ENCODE data around the gene USP43. TPM values are rescaled to one million over a fixed set of nuclear protein-coding genes. Genes with fewer than 3 reads are reported as not detected.
A peak's percentile ranks its signal among the peaks of the same experiment; 100 is the strongest.
"Not testable (repeated sequence)": the region's sequence is repeated elsewhere in the genome, so short reads cannot be mapped to it uniquely, and the experiment has no call there.

USP43 gene, protein sequence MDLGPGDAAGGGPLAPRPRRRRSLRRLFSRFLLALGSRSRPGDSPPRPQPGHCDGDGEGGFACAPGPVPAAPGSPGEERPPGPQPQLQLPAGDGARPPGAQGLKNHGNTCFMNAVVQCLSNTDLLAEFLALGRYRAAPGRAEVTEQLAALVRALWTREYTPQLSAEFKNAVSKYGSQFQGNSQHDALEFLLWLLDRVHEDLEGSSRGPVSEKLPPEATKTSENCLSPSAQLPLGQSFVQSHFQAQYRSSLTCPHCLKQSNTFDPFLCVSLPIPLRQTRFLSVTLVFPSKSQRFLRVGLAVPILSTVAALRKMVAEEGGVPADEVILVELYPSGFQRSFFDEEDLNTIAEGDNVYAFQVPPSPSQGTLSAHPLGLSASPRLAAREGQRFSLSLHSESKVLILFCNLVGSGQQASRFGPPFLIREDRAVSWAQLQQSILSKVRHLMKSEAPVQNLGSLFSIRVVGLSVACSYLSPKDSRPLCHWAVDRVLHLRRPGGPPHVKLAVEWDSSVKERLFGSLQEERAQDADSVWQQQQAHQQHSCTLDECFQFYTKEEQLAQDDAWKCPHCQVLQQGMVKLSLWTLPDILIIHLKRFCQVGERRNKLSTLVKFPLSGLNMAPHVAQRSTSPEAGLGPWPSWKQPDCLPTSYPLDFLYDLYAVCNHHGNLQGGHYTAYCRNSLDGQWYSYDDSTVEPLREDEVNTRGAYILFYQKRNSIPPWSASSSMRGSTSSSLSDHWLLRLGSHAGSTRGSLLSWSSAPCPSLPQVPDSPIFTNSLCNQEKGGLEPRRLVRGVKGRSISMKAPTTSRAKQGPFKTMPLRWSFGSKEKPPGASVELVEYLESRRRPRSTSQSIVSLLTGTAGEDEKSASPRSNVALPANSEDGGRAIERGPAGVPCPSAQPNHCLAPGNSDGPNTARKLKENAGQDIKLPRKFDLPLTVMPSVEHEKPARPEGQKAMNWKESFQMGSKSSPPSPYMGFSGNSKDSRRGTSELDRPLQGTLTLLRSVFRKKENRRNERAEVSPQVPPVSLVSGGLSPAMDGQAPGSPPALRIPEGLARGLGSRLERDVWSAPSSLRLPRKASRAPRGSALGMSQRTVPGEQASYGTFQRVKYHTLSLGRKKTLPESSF
- total RNA-seq = under 1 TPM in 1 of 2 donors, not detected in 1; 0.24 TPM

DNA sequence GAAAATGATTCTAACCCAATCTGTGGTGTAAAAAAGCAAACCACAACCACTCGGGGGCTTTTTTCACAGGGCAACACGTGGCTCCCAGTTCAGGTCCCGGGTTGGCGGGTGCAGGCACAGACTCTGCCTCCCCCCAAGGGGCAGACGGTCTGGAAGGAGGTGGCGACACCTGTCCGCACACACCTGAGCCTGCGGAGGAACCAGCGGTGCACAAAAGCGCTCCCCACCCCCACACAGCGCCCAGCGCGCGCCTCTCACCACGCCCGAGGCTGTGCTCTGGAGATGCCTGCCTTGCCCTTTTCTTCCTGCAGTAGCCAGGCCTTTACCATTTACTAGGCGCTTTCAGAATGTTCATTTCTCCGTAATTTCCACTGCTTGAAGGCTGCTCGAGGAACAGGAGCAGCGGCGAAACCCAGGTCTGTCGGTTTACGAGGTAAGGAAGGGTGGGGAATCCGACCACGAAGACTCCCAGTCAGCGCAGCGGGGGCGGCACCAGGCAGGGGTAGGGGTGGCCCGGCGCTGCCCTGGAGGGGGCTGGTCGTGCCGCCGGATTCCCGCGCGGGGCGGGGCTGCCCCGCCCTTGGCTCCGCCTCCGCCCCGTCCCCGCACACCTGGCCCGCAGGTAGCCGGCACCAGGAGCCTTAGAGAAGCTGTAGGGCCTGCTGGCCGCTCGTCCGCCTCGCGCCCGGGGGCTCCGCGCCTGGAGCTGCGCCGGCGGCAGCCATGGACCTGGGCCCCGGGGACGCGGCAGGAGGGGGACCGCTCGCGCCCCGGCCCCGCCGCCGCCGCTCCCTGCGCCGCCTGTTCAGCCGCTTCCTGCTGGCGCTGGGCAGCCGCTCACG, at the start of gene USP43:
USP43 (plus strand) TSS at position 608 of the 842 bp plus-strand sequence; CDS start at position 724, 116 bp downstream.
- DNase-seq (ENCODE audit: low spot score) = no peak
- Histone ChIP-seq H3K4me3 (peak within 1 kb of the TSS; percentile 40 to 57), H3K4me1 (peaks cover 0 to 18% of the 10 kb centered on the region in 2 donors), H3K9me3 (no peaks in the 10 kb centered on the region), H3K27me3 (peaks cover 0 to 2% of the 10 kb centered on the region in 2 donors), H3K36me3 (no peaks in the 10 kb centered on the region), H3K27ac (no peak within 1 kb of the TSS)
- no peak for TF ChIP-seq CTCF (IDR thresholded peaks at IDR 0.05)

DNA sequence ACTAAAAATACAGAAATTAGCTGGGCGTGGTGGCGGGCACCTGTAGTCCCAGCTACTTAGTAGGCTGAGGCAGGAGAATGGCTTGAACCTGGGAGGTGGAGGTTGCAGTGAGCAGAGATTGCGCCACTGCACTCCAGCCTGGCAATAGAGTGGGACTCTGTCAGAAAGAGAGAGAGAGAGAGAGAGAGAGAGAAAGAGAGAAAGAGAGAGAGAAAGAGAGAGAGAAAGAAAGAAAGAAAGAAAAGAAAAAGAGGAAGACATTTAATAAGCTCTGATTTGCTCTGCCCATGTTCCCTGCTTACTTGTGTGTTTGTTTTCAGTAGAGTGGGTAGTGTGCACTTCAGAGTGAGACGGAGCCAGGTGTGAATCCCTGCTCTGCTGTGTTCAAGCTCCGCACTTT, 47.7 kb upstream of the USP43 start:
- H3K36me3 ChIP-seq; H3K4me1 ChIP-seq; DNase-seq (ENCODE audit: low spot score); H3K9me3 ChIP-seq; H3K27me3 ChIP-seq; H3K27ac ChIP-seq; H3K4me3 ChIP-seq: not testable (repeated sequence)

DNA sequence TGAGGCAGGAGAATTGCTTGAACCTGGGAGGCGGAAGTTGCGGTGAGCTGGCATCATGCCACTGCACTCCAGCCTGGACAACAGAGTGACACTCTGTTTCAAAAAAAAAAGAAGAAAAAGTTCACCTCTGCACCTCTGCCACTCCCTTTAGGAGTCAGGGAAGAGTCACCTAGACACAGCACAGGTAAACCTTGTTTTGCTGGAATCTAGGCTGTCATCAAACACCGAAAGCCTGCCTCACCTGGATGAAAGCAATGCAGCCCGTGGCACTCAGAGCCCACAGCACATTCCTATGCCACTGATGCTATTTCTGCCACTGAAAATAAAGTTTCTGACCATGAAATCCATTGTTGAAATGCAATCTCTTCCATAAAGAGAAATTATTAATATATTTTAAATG, 46.7 kb upstream of the USP43 start:
- no peak for DNase-seq (ENCODE audit: low spot score)
- Histone ChIP-seq H3K4me1 (no peaks in the 10 kb centered on the region), H3K27ac (no peak overlapping the region), H3K36me3 (no peaks in the 10 kb centered on the region), H3K9me3 (no peaks in the 10 kb centered on the region), H3K4me3 (no peak overlapping the region), H3K27me3 (no peaks in the 10 kb centered on the region)
- TF ChIP-seq CTCF (IDR thresholded peaks at IDR 0.05) = no peak

GRCh38 chr17:9604583-9604982, 40.7 kb upstream of the USP43 start:
- not testable (repeated sequence) for H3K9me3 ChIP-seq; DNase-seq (ENCODE audit: low spot score); H3K36me3 ChIP-seq; H3K27me3 ChIP-seq; H3K4me1 ChIP-seq; H3K4me3 ChIP-seq; H3K27ac ChIP-seq

- Histone ChIP-seq H3K4me1 (no peaks in the 10 kb centered on the region), H3K36me3 (no peaks in the 10 kb centered on the region), H3K27me3 (no peaks in the 10 kb centered on the region), H3K4me3 (no peak overlapping the region), H3K27ac (no peak overlapping the region), H3K9me3 (no peaks in the 10 kb centered on the region)
- no peak for DNase-seq (ENCODE audit: low spot score)
- no peak for TF ChIP-seq CTCF (IDR thresholded peaks at IDR 0.05)
These were observed 38.9 kb upstream of the USP43 start for GRCh38 chr17:9606453-9606852.

- not testable (repeated sequence) for H3K4me3 ChIP-seq; H3K9me3 ChIP-seq; H3K4me1 ChIP-seq; H3K27ac ChIP-seq; H3K36me3 ChIP-seq; H3K27me3 ChIP-seq; DNase-seq (ENCODE audit: low spot score)
These were observed 38.3 kb upstream of the USP43 start for GRCh38 chr17:9607058-9607457.
